Measurements from ENCODE around the gene HSD11B1.
"Not testable (repeated sequence)": the region's sequence is repeated elsewhere in the genome, so short reads cannot be mapped to it uniquely, and the experiment has no call there.

Gene HSD11B1

DNA sequence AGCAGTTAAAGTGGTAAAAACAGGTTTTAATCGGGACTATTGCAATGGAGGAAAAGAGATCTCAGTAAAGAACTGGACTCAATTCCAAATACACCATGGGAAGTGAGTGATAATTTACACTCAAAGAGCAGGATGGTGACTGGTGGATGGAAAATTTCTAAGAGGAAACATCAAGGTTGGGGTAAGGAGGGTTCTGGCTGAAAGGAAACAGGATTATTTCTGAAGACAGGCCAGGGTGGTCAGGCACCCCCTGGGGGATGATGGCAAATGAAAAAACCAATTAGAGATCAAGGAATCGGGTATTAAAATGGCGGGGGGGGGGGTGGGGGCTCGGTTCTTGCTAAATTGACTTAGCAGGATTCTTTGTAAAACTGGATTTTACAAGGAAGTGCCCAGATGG is 12.3 kb upstream of the HSD11B1 start:
- no peak for DNase-seq

DNA sequence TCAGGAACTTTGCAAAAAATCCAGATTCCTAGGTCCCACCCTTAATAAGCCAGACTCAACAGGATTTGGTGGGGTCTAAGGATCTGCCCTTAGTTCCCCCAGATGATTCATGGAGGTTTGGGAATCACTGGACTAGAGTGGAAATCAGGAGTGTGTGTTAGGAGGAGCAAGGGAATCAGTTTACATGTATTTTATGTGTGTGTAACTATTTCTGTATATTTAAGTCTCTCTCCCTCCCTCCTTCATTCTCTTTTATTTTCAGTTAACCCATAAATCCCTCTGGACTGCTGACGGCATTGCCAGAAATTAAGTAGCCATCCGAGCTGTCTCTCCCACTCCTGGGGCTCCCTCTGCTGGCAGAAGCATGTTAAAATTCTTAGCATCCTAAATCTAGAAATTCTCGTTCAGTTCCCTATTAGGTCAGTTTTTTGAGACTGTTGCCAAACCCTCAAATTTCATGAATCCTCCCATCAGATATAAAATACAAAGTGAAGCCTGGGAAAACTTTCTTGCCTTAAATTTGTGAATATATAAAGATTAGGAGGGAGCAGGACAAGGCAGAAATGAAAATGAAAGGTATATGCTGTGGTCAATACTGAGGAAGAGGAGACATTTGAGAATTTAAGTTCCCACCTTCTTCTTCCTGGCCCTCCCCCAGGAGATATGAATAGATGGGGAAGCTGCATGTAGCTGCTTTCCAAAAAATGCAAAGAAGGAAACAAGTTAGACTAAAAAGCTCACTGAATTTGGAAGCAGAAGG is 11.7 kb upstream of the HSD11B1 start:
- DNase-seq = peak; percentile 21 to 76 (median 46)

- no peak for DNase-seq
These were observed 8.0 kb upstream of the HSD11B1 start for GRCh38 chr1:209696673-209697072.

DNA sequence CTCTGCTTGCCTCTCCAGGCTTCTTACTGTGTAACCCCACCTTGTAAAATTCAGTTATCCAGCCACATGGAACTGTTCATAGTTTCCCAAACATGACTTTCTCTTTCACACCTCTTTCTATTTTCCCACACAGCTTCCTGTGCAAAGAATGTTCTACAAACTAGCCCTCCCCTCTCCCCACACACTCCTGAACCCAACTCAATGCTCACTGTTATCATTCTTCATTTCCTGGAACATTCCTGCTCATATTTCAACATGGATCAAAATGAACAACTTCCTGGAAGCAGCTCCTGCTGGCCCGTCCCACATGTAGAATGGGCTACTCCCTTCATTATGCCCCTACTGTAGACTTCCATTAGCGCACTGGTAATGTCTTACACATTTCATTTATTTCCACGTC is 7.5 kb upstream of the HSD11B1 start:
- no peak for DNase-seq

- DNase-seq = not testable (repeated sequence)
These were observed 4.0 kb upstream of the HSD11B1 start for GRCh38 chr1:209700686-209701085.

DNA sequence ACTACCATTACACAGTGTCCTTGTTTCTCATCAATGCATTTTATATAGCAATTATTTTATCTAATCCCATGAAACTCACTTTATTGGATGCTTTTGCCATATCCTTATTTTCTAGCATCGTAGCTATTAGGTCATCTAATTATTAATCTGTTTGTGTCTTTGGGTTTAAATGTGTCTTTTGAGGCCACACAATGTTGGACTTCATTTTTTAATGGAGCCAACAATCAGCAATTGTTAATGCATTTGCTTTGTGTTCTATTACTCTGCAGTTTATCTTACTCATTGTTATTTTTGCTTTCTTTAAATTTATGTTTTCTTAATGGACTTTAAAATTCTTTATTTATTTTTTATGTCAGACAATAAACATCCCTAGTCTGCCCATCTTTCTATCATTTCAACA is 1.8 kb upstream of the HSD11B1 start:
- no peak for DNase-seq

DNA sequence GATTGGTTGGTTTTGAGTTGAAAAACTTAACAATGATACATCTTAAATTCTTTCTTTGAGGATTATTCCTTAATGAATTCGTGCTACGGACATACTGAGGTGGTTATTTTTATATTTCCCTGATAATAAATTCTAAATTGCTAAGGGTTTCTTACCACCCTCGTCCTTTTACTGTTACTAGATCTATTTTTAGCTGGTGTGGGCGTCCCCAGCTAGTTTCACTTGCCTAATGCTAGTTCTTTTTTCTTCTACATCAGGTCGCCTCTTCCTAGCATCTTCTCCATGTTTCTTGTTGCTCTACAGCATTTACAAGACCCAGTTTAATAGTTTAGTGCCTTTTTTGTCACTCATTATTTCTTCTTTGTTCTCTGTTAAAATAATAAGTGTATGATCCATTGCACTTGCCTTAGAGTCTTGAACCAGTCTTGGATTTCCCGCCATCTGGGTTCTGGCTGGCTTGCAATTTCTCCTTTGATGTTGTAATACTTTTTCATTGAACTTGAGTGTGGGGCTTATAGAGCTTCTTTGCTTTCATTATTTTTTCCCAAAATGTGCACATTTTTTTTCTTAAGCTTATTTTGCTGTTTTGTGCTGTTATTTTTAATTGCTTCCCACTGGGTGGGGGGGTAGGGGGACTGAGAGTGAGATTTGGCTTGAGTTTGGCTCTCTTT is 677 bp upstream of the HSD11B1 start:
- DNase-seq = no peak

- DNase-seq = no peak
These were observed 470 bp downstream of the HSD11B1 start for GRCh38 chr1:209705033-209705598.

DNA sequence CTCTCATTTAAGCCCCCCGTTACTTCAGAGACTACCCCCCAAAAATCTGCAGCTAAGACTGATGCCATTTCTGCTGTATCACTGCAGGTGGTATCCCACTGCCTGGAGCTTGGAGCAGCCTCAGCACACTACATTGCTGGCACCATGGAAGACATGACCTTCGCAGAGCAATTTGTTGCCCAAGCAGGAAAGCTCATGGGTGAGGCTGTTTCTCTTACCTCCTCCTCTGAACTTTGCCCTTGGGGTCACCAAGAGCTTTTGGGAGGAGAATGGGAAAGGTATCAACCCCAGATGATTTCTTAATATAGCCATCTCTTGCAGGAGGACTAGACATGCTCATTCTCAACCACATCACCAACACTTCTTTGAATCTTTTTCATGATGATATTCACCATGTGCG is 2.0 kb downstream of the HSD11B1 start:
- DNase-seq = no peak

- no peak for DNase-seq
These were observed 2.7 kb downstream of the HSD11B1 start for GRCh38 chr1:209707308-209707707.

DNA sequence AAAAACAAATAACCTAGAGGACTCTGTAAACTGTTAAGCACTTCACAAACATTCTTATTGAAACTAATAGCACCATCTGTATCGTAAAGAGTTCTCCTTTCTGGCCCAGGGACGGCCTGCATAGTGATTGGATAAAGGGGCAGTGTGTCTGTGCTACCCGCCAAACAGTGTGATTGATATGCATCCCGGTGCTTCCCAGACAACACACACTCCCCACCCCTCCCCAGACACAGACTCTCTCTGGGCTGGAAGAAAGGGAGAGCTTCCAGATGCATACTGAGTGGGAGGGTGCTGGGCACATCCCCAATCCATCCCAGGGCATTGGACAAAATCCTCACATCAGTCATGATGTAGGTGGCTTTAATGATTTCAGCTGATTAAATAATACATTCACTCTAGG is 3.7 kb downstream of the HSD11B1 start:
- no peak for DNase-seq

- DNase-seq = peak in 1 of 5 donors; percentile 64
These were observed 5.4 kb downstream of the HSD11B1 start for GRCh38 chr1:209710093-209710492.

DNA sequence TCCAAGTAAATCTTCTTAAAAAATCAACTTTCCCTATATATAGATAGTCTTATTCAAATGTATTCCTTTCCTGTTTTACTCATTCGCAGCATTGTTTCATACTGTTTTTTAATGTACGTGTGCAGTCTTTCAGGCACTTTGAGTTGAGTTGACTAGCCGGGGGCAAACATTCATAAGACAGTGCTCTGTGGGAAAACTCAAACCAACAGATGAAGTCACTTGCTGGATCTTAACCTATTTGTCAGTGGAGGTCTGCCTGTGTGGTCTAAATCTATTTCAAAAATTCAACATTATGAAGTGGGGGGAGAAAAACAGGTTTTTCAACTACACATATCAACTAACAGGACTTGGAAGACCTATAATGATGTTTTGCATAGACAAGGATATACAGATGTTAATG is 6.2 kb downstream of the HSD11B1 start:
- DNase-seq = no peak

DNA sequence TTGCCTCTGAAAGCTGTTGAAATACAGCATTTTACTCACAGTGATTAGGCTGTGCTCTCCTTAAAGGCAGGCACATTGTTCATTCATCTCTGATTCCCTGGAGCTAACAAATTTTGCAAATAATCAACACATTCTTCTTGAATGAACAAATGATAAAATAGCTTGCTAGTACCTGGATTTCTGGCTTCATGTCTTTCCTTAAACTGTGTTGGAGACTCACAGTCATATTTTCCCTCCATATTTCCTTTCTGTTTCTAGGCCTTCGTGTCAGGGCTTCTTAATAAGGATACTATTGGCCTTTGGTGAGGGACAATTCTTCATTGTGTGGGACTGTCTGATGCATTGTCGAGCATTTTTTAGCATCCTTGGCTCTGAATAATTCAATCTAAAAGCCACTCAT is 9.7 kb downstream of the HSD11B1 start:
- DNase-seq = no peak

DNA sequence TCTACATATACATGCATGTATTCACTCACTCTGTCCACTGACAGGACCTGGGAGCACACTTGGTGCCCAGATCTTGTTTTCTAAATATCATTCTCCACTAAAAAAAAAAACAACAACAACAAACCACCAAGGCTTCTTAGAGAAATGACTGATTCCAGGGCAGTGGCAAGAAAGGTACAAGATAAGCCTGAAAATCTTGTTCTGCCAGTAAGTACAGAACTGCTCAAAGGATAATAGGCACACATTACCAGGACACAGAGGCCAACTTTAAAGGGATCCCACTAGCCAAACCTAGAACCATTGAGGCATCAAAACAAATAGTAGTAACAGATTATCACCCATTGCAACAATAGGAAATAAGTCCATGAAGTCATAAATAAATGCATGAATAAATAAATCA is 10.7 kb downstream of the HSD11B1 start:
- DNase-seq = no peak

- DNase-seq = no peak
These were observed 13.2 kb downstream of the HSD11B1 start for GRCh38 chr1:209717818-209718217.

DNA sequence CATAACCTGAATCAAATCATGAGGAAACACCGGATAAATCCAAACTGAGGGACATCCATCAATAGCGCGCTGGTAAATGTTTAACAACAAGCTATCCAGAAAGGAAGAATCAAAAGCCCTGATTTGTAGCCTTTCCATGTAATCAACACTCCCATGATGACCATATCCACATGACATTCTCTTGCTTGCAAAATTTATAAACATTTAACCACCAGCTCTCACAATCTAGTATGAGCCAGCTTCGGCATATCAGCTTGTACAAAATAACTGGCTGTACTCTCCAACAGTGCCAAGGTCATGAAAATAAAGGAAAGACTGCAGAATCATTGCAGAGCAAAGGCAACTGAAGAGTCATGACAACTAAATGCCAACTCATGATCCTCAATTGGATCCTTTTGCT is 15.7 kb downstream of the HSD11B1 start:
- DNase-seq = no peak

GRCh38 chr1:209720826-209721225 is 16.2 kb downstream of the HSD11B1 start:
- DNase-seq = no peak

- DNase-seq = no peak
These were observed 16.7 kb downstream of the HSD11B1 start for GRCh38 chr1:209721323-209721722.

- no peak for DNase-seq
These were observed 18.6 kb downstream of the HSD11B1 start for GRCh38 chr1:209723265-209723664.

DNA sequence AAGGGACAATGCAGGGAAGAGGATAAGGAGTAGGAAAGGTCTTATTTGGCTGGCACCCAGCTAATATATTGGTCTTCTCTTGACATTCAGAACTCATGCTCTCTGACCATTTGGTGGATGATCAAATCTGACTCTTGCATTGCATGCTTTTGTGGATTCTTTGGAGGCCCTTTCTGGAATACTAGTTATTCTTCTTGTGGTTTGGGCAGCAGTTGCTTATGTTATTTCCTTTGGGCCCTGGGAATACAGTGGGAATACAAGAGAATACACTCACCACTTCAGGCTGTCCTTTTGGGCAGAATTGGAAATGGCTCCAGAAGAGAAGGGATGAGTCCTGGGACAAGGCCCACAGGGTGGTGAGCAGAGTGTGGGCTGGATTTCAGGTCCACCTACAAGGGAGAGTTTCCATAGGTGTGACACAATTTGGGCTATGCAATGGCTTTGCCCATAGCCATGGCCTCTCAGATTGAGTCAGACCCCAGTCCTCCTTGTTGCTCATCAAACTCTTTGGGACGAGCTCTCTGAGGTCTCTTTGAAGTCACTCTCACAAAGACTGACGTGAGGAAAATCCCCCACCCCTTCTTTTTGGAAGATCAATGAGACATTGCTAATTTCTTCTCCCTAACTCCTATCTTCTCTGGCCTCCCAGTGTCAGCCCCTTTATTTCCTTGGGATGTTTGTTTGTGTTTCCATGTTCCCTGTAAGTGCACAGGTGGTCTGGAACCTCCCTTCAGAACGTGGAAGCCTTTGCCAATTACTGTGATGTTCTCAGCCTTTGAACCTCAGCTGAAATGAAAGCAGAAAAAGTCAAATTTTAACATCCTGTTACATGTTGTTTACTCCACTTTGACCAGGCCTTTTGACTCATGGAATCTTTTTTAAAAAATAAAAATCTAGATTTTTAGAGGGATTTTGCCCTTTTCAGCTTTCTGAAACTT is 19.4 kb downstream of the HSD11B1 start:
- peak in 1 of 5 donors; percentile 50 for DNase-seq

DNA sequence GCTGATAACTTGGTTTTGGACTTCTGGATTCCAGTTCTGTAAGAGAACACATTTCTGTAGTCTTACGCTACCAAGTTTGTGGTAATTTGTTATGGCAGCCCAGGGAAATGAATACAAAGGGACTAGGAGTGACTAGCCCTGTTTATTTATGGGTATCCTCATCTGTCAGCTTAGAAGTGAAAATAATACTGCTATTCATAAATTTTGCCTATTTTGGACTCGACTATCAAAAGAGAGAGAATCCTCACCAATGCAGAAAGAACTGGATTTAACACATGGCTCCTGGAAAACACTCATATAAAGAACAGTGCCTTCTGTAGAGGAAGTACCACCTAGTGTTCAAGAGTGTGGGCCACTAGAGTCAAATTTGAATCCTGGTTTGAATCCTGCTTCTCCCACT is 22.6 kb downstream of the HSD11B1 start:
- DNase-seq = no peak

DNA sequence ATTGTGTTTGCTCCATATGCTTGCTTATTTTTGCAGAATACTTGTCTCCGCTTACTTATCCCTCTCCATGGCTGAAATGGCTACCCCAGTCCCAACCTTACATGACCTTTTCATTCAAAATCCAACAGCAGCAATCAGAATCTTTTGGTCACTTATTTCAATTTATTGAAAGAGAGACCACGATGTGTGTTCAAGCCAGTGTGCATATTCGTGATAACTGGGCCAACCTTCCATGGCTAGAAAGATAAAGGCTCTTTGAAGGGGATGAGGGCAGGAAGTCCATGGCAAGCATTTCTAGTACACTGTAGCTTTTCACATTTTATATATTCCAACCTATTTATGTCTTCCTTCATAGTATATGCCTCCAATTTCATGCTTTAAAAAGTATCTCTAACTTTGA is 23.1 kb downstream of the HSD11B1 start:
- no peak for DNase-seq
